Measurements from ENCODE around the gene LRMDA. TPM values are rescaled to one million over a fixed set of nuclear protein-coding genes. Genes with fewer than 3 reads are reported as not detected.
"Not testable (repeated sequence)": the region's sequence is repeated elsewhere in the genome, so short reads cannot be mapped to it uniquely, and the experiment has no call there.

The LRMDA gene
- polyA plus RNA-seq, 2 of the 4 experiments (the other 2 are of a cell fraction) = 4.6 to 5.2 TPM

DNA sequence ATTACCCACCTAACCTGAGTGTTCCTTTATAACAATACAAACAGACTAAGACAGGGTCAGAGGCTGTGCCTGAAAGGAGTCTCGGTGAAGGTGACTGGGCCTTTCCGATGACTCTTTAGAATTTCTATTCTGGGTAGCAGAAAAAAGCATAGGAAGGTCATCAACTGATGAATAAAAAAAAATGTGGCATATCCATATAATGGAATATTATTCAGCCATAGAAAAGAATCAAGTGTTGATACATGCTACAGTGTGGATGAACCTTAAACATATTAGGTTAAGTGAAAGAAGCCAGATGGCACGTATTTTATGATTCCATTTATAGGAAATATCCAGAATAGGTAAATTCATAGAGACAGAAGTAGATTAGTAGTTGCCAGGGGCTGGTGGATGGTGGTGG lies 83.4 kb downstream of the LRMDA start:
- POLR2A ChIA-PET = no interaction called here
- no peak for ATAC-seq
- no peak for FAIRE-seq

DNA sequence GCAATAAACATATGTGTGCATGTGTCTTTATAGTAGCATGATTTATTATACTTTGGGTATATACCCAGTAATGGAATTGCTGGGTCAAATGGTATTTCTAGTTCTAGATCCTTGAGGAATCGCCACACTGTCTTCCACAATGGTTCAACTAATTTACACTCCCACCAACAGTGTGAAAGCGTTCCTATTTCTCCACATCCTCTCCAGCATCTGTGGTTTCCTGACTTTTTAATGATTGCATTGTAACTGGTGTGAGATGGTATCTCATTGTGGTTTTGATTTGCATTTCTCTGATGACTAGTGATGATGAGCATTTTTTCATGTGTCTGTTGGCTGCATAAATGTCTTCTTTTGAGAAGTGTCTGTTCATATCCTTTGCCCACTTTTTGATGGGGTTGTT lies 84.7 kb downstream of the LRMDA start:
- ATAC-seq, FAIRE-seq: not testable (repeated sequence)

More for the DNA sequence above, 83.4 kb downstream of the LRMDA start:
- DNase-seq (ENCODE audit: low read depth in 1 of 2, low spot score in 1 of 2) = no peak
- no peak overlapping the region for H3K4me2 ChIP-seq
- no peak overlapping the region for H3K27ac ChIP-seq
- no peak for TF ChIP-seq MYC (IDR thresholded peaks at IDR 0.05; ENCODE audit: borderline replicate concordance, low read length)
- TF ChIP-seq JUN (IDR thresholded peaks at IDR 0.05) = no peak
- WGBS (ENCODE audit: missing lambda C conversion rate) = 56% methylated on average over 3 of the region's 3 CpGs
- CTCF ChIA-PET = no interaction called here
- peaks cover 8% of the 10 kb centered on the region for H3K9me3 ChIP-seq
- no peaks in the 10 kb centered on the region for H3K4me1 ChIP-seq
- H3K4me3 ChIP-seq = no peak overlapping the region

DNA sequence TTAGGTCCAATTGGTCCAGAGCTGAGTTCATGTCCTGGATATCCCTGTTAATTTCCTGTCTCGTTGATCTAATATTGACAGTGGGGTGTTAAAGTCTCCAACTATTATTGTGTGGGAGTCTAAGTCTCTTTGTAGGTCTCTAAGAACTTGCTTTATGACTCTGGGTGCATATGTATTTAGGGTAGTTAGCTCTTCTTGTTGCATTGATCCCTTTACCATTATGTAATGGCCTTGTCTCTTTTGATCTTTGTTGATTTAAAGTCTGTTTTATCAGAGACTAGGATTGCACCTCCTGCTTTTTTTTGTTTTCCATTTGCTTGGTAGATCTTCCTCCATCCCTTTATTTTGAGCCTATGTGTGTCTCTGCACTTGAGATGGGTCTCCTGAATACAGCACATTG lies 87.8 kb downstream of the LRMDA start:
- POLR2A ChIA-PET; FAIRE-seq; H3K4me3 ChIP-seq; H3K27ac ChIP-seq; ATAC-seq; DNase-seq (ENCODE audit: low read depth in 1 of 2, low spot score in 1 of 2); H3K4me1 ChIP-seq; H3K4me2 ChIP-seq; H3K9me3 ChIP-seq: not testable (repeated sequence)
- 27% methylated on average over 1 of the region's 1 CpG for WGBS (ENCODE audit: missing lambda C conversion rate)
- CTCF ChIA-PET = interaction anchor here (0.6 to 1.0 kb wide), 2 partner anchors 9 to 10 kb away, joined by 3 read pairs; no protein-coding TSS in a partner anchor

More for the DNA sequence above, 84.7 kb downstream of the LRMDA start:
- H3K9me3 ChIP-seq; H3K27ac ChIP-seq; POLR2A ChIA-PET; H3K4me2 ChIP-seq; H3K4me1 ChIP-seq; H3K4me3 ChIP-seq; CTCF ChIA-PET; DNase-seq (ENCODE audit: low read depth in 1 of 2, low spot score in 1 of 2): not testable (repeated sequence)
- 47% methylated on average over 2 of the region's 2 CpGs for WGBS (ENCODE audit: missing lambda C conversion rate)

DNA sequence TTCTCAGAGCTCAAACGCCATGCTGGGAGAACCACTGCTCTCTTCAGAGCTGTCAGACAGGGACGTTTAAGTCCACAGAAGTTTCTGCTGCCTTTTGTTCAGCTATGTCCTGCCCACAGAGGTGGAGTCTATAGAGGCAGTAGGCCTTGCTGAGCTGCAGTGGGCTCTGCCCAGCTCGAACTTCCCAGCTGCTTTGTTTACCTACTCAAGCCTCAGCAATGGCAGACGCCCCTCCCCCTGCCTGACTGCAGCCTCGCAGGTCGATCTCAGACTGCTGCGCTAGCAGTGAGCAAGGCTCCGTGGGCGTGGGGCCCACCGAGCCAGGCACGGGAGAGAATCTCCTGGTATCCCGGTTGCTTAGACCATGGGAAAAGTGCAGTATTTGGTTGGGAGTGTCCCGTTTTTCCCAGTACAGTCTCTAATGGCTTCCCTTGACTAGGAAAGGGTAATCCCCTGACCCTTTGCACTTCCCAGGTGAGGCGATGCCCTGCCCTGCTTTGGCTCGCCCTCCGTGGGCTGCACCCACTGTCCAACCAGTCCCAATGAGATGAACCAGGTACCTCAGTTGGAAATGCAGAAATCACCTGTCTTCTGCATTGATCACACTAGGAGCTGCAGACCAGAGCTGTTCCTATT lies 89.9 kb downstream of the LRMDA start:
- H3K27ac ChIP-seq; H3K4me3 ChIP-seq; ATAC-seq; CTCF ChIA-PET; H3K4me1 ChIP-seq; FAIRE-seq; H3K9me3 ChIP-seq; DNase-seq (ENCODE audit: low read depth in 1 of 2, low spot score in 1 of 2); POLR2A ChIA-PET; H3K4me2 ChIP-seq: not testable (repeated sequence)
- 48% methylated on average over 14 of the region's 16 CpGs for WGBS (ENCODE audit: missing lambda C conversion rate)

DNA sequence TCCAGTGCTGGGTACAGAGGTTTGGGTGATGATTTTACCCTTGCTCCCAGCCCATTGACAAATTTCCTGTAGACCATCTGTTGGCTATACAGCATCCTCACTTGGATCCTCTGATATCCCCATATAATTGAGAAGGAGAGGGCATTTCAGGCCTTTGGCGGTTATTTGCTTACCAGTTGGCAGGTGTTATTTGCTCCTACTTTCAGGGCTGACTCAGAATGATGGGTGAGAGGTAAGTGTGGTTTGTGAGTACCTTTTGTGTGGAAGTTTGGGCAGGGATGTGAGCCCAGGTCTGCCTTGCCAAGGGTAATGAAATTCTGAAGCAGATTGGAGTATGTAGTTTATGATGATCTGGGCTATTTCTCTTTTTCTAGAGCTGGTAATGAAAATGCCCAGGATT lies 93.6 kb downstream of the LRMDA start:
- CTCF ChIA-PET = no interaction called here
- Histone ChIP-seq H3K4me1 (peaks cover 6% of the 10 kb centered on the region; the same call in 2 of the 3 replicates), H3K27ac (peak overlapping the region in 1 of 2 experiments; percentile 17; a peak in 1 of 6 replicates), H3K4me2 (no peak overlapping the region), H3K9me3 (no peaks in the 10 kb centered on the region), H3K4me3 (no peak overlapping the region)
- POLR2A ChIA-PET = no interaction called here
- WGBS (ENCODE audit: missing lambda C conversion rate) = 58% methylated on average over 1 of the region's 1 CpG
- no peak for ATAC-seq
- no peak for TF ChIP-seq NPAS2 (CRISPR knock-in tag; IDR thresholded peaks at IDR 0.05; ENCODE audit: borderline replicate concordance)
- TF ChIP-seq HOXA7 (CRISPR knock-in tag; IDR thresholded peaks at IDR 0.05) = no peak
- TF ChIP-seq EHMT2 (IDR thresholded peaks at IDR 0.05; ENCODE audit: low read depth) = no peak
- TF ChIP-seq CEBPB (IDR thresholded peaks at IDR 0.05) = no peak
- TF ChIP-seq HEYL (CRISPR knock-in tag; IDR thresholded peaks at IDR 0.05) = no peak
- TF ChIP-seq, protein P1, sequence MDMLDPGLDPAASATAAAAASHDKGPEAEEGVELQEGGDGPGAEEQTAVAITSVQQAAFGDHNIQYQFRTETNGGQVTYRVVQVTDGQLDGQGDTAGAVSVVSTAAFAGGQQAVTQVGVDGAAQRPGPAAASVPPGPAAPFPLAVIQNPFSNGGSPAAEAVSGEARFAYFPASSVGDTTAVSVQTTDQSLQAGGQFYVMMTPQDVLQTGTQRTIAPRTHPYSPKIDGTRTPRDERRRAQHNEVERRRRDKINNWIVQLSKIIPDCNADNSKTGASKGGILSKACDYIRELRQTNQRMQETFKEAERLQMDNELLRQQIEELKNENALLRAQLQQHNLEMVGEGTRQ (IDR thresholded peaks at IDR 0.05) = no peak
- no peak for FAIRE-seq
- DNase-seq (ENCODE audit: low read depth in 1 of 2, low spot score in 1 of 2) = no peak

DNA sequence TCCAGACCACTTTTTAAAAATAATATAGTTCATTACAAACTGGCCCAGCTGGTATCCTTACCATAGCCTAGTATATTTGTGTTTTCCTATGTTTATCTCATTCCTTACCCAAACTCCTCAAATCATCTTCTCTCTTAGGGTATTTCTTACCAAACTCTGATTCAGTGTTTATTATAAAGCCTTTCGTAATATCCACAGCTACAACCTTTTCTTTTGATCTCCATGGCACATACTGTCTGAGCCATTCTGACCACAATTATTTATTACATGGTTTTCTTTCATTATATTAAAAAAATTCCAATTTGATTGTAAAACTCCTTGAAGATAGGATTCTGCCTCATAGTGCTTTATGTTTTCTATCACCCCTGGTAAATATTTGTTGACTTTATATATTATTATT lies 94.2 kb downstream of the LRMDA start:
- Histone ChIP-seq H3K27ac (peak overlapping the region in 1 of 2 experiments; percentile 60; a peak in 1 of 6 replicates), H3K4me1 (peaks cover 12% of the 10 kb centered on the region), H3K9me3 (no peaks in the 10 kb centered on the region), H3K4me2 (no peak overlapping the region), H3K4me3 (no peak overlapping the region)
- ChIA-PET CTCF (no interaction called here), POLR2A (no interaction called here)
- TF ChIP-seq MAZ (IDR thresholded peaks at IDR 0.05; ENCODE audit: borderline replicate concordance, low read depth, low read length) = no peak
- 57% methylated on average over 1 of the region's 1 CpG for WGBS (ENCODE audit: missing lambda C conversion rate)
- FAIRE-seq (no peak), DNase-seq (ENCODE audit: low read depth in 1 of 2, low spot score in 1 of 2) (no peak), ATAC-seq (no peak)

Data from A549 (cell line).